HFFc6 (cell line): ENCODE data around the gene DENND1B. TPM values are rescaled to one million over a fixed set of nuclear protein-coding genes. Genes with fewer than 3 reads are reported as not detected.

Experiments
- DNase-seq: peaks from one replicate; pipeline ENCODE4 v3.0.0-alpha.2; 2018
- H3K27ac Mint-ChIP-seq: 2 replicates; pipeline ENCODE4 v1.8.0; 2020; ENCODE audit warnings: mild to moderate bottlenecking, mixed read lengths
- H3K27me3 Mint-ChIP-seq: 2 replicates; pipeline ENCODE4 v1.8.0; 2021; ENCODE audit warnings: mild to moderate bottlenecking, moderate library complexity, mixed read lengths; ENCODE audit not compliant: insufficient read depth
- H3K36me3 Mint-ChIP-seq: 2 replicates; pipeline ENCODE4 v1.8.0; 2021; ENCODE audit warnings: low read depth, mixed read lengths
- H3K4me1 Mint-ChIP-seq: 2 replicates; pipeline ENCODE4 v1.8.0; 2020; ENCODE audit warnings: low read depth, mixed read lengths
- H3K4me3 Mint-ChIP-seq: 2 replicates; pipeline ENCODE4 v1.8.0; 2020; ENCODE audit warnings: mild to moderate bottlenecking, moderate library complexity, mixed read lengths
- H3K9me3 Mint-ChIP-seq: 2 replicates; pipeline ENCODE4 v1.8.0; 2020; ENCODE audit warnings: mild to moderate bottlenecking, mixed read lengths
- total RNA-seq, 6 experiments: library from RNA; stranded (reverse); fragmentation: NEBNext Ultra II Directional; extraction: Animal tissue kit (Norgen Biotek cat#: 25700); gene quantifications; 2 replicates in 1 of 6; 3 replicates in 5 of 6; pipeline ENCODE4 v1.2.3, GENCODE V29; 2021
- TF ChIP-seq, protein P1 (sequence below): fragments of 200-600 bp; sonication (generic); IDR thresholded peaks from 2 replicates; pipeline ENCODE4 v1.5.0; 2021; ENCODE audit warnings: antibody characterized with exemption, mild to moderate bottlenecking

DENND1B gene
- total RNA-seq, 6 experiments from 2014 or later: 6.4 to 9.0 (median 7.7) TPM

DNA sequence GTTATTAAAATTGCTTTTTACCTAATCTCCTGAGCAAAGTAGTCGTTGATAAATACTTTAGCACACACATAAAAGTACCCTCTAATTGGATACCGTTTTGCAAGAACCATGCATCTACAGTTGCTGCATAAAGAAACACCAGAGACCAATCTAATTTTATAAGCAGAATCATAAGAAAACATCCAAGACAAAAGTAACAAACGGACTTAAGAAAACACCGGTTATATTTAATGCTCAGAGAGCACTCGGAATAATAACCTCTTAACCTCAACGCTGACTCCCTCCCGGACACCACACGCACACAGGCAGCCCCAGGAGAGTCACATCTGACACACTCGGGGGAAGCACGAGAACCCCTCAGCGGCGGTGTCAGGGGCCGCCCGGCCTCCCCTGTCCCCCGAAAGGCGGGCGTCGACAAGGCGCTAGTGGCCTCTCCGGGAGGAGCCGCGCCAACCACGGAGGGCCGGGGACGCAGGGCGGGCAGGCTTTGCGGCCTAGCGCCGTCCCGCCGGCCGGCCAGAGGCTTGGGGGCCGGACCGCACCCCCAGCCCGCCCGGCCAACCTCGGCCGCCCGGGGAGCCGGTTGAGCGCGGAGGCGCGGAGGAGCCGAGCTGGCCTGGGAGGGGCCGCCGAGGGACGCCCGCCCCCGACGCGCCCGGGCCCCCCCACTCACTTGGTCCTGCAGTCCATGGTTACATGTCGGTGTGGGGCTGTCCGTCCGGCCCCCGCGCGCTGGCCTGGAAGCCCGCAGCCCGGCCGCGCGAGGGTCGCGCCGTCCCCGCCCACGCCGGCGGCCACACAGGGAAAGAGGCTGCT, 606 bp downstream of the DENND1B start:
- Mint-ChIP-seq H3K9me3 (no peaks in the 10 kb centered on the region), H3K36me3 (peaks cover 8% of the 10 kb centered on the region; the same call in 1 of the 2 replicates), H3K4me1 (peaks cover 60% of the 10 kb centered on the region), H3K27ac (peak overlapping the region; percentile 89), H3K4me3 (peak overlapping the region; percentile 92), H3K27me3 (peaks cover 1% of the 10 kb centered on the region; the same call in 1 of the 2 replicates)
- TF ChIP-seq, protein P1, sequence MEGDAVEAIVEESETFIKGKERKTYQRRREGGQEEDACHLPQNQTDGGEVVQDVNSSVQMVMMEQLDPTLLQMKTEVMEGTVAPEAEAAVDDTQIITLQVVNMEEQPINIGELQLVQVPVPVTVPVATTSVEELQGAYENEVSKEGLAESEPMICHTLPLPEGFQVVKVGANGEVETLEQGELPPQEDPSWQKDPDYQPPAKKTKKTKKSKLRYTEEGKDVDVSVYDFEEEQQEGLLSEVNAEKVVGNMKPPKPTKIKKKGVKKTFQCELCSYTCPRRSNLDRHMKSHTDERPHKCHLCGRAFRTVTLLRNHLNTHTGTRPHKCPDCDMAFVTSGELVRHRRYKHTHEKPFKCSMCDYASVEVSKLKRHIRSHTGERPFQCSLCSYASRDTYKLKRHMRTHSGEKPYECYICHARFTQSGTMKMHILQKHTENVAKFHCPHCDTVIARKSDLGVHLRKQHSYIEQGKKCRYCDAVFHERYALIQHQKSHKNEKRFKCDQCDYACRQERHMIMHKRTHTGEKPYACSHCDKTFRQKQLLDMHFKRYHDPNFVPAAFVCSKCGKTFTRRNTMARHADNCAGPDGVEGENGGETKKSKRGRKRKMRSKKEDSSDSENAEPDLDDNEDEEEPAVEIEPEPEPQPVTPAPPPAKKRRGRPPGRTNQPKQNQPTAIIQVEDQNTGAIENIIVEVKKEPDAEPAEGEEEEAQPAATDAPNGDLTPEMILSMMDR: no peak
- peak; percentile 29 for DNase-seq

DNA sequence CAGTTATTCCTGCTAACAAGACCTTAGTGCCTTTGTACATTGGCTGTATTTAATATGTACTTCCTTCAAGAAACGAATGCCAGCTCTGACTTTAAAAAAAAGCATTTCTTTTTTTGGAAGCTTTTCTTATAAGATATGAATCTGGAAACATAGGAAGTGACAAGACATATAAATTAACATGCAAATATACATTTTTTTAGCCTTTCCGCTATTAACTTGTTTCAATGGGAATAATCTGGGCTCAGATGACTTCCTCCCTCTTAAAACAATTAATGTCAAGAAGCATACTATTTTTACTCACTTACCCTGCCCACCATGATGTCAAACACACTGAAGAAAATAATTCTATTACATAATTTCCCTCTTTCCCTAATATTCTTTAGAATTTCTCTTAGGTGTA, 1.4 kb downstream of the DENND1B start:
- no peak for DNase-seq
- TF ChIP-seq, protein P1: no peak
- Mint-ChIP-seq H3K36me3 (peaks cover 8% of the 10 kb centered on the region; the same call in 1 of the 2 replicates), H3K4me3 (peak overlapping the region; percentile 92), H3K27ac (peak overlapping the region; percentile 89), H3K9me3 (no peaks in the 10 kb centered on the region), H3K27me3 (peaks cover 1% of the 10 kb centered on the region; the same call in 1 of the 2 replicates), H3K4me1 (peaks cover 59% of the 10 kb centered on the region)

DNA sequence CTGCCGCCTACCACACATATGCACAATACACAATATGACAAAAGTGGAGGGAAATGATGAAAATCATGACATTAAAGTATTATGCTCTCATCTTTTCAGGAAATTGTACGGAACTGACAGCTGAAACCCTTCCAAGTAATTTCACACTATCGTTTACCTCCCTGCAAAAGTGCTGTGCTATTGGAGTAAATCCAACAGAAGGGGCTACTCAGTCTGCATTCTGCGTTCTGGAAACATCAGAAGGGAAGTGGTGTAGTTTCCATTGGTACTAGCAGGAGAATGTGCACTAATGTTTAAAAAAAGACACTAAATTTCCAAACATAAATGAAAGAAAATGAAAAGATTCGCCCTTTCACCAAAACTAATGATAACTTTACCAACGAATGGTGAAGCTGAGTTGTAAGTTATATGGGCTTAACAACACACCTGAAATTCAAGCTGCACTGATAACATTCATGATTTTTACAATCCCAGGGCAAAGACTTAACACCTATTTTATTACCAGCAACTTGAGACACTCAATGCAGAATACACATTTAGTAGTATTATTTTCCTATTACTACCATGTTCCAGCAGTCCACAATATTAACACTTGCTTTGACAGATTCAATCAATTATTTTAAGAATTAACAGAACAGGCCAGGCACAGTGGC, 3.2 kb downstream of the DENND1B start:
- no peak for DNase-seq
- H3K27me3 Mint-ChIP-seq: peaks cover 1% of the 10 kb centered on the region; the same call in 1 of the 2 replicates
- H3K9me3 Mint-ChIP-seq: no peaks in the 10 kb centered on the region
- peaks cover 58% of the 10 kb centered on the region for H3K4me1 Mint-ChIP-seq
- no peak overlapping the region for H3K4me3 Mint-ChIP-seq
- H3K36me3 Mint-ChIP-seq: peaks cover 8% of the 10 kb centered on the region; the same call in 1 of the 2 replicates
- TF ChIP-seq, protein P1: no peak
- H3K27ac Mint-ChIP-seq: no peak overlapping the region

DNA sequence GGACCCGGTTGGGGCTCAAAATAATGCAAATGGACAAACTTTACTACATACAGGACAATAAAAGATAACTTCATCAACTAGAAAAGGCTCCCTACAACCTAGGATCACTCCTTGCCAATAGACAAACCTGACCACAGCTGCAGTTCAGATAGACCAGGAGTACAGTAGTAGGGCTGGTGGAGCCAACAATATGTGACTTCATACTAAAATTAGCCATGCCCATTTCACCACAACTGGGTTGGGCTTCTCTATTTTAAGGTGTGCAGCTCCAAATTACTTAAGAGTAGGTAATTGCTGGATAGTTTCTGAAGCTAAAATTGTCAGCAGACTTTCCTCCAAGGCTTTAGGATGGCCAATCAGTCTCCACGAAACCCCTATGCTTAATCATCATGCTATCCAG, 3.9 kb downstream of the DENND1B start:
- TF ChIP-seq, protein P1: no peak
- peaks cover 1% of the 10 kb centered on the region; the same call in 1 of the 2 replicates for H3K27me3 Mint-ChIP-seq
- H3K36me3 Mint-ChIP-seq: peaks cover 8% of the 10 kb centered on the region; the same call in 1 of the 2 replicates
- H3K4me3 Mint-ChIP-seq: no peak overlapping the region
- peaks cover 53% of the 10 kb centered on the region for H3K4me1 Mint-ChIP-seq
- DNase-seq: no peak
- H3K9me3 Mint-ChIP-seq: no peaks in the 10 kb centered on the region
- H3K27ac Mint-ChIP-seq: no peak overlapping the region

DNA sequence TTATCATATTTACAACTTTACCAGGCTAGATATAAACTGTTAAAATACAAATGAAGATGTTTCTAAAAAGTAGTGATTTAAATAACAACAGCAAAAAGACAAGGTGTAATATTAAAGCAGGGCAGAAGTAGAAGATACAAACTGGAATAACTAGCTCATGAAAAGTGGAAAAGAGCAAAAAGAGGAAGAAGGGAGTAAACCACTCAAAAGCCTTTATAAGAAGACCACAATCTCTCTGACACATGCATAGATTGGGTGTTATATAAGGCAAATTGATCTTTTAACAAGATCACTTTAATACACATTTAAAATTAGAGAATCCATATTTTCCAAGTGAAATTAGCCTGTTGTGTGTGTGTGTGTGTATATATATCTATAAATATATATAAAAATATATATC, 5.0 kb downstream of the DENND1B start:
- Mint-ChIP-seq H3K4me1 (peaks cover 43% of the 10 kb centered on the region), H3K27ac (no peak overlapping the region), H3K27me3 (no peaks in the 10 kb centered on the region), H3K36me3 (peaks cover 8% of the 10 kb centered on the region; the same call in 1 of the 2 replicates), H3K4me3 (no peak overlapping the region), H3K9me3 (no peaks in the 10 kb centered on the region)
- no peak for DNase-seq
- TF ChIP-seq, protein P1: no peak
